SK-N-SH (cell line): ENCODE results near the gene CNOT1. TPM values are rescaled to one million over a fixed set of nuclear protein-coding genes. Genes with fewer than 3 reads are reported as not detected.

Experiments used
- CTCF ChIA-PET: fragments of 300-600, 350-600 bp; formaldehyde crosslinking; extraction: SDS; loops from one replicate; lab custom pipeline; 2021; lab: Yijun Ruan, JAX
- POLR2A ChIA-PET: fragments of 350-600 bp; sonication (Branson Sonifier 250); formaldehyde crosslinking; extraction: SDS; loops from one replicate; lab custom pipeline; 2020; ENCODE audit warnings: antibody characterized with exemption, inconsistent platforms; lab: Yijun Ruan, JAX
- DNase-seq: peaks from one replicate; pipeline ENCODE4 v3.0.0; 2012
- H2AFZ ChIP-seq: fragments of 200-600 bp; sonication (generic); 2 replicates; pipeline ENCODE4 v1.8.1; 2016; ENCODE audit warnings: antibody characterized with exemption, mild to moderate bottlenecking, low read depth
- H3F3A ChIP-seq: fragments of 200-600 bp; sonication (generic); replicated peaks from 2 replicates; pipeline ENCODE3; 2016; ENCODE audit warnings: antibody characterized with exemption, mild to moderate bottlenecking; ENCODE audit not compliant: insufficient read depth
- H3K27ac ChIP-seq, 2 experiments: fragments of 200-500 bp in 1 of 2; fragments of 200-600 bp in 1 of 2; sonication (Bioruptor generic) in 1 of 2; sonication (generic), shearing (Covaris generic) in 1 of 2; 2 replicates each; pipeline versions ENCODE4 v1.5.1 to v1.6.1; 2014 to 2016; ENCODE audit warnings: low read depth in 2 of 2, inconsistent platforms in 1 of 2, low read length in 1 of 2, mild to moderate bottlenecking in 1 of 2, mixed read lengths in 1 of 2
- H3K27me3 ChIP-seq: fragments of 200-600 bp; sonication (generic), shearing (Covaris generic); 2 replicates; pipeline ENCODE4 v1.6.1; 2016; ENCODE audit warnings: mixed run types; ENCODE audit not compliant: insufficient read depth
- H3K36me3 ChIP-seq, 2 experiments: fragments of 200-500 bp in 1 of 2; fragments of 200-600 bp in 1 of 2; sonication (Bioruptor generic) in 1 of 2; sonication (generic) in 1 of 2; replicated peaks in 1 of 2; 2 replicates each; pipeline versions ENCODE3 to v1.5.1; 2014 to 2016; ENCODE audit warnings: low read length in 1 of 2, mild to moderate bottlenecking in 1 of 2; ENCODE audit not compliant: insufficient read depth in 2 of 2, control insufficient read depth in 1 of 2
- H3K4me1 ChIP-seq, 2 experiments: fragments of 200-500 bp in 1 of 2; fragments of 200-600 bp in 1 of 2; sonication (Bioruptor generic) in 1 of 2; sonication (generic), shearing (Covaris generic) in 1 of 2; 2 replicates each; pipeline versions ENCODE4 v1.5.1 to v1.6.1; 2014 to 2016; ENCODE audit warnings: low read depth in 1 of 2, low read length in 1 of 2, mixed run types in 1 of 2; ENCODE audit not compliant: insufficient read depth in 2 of 2, control insufficient read depth in 1 of 2
- H3K4me2 ChIP-seq: fragments of 200-600 bp; sonication (generic), shearing (Covaris generic); 2 replicates; pipeline ENCODE4 v1.6.1; 2017; ENCODE audit warnings: mixed run types
- H3K4me3 ChIP-seq, 2 experiments: fragments of 200-500 bp in 1 of 2; fragments of 200-600 bp in 1 of 2; sonication (Bioruptor generic) in 1 of 2; sonication (generic), shearing (Covaris generic) in 1 of 2; 2 replicates each; pipeline versions ENCODE4 v1.5.1 to v1.8.1; 2014 to 2016; ENCODE audit warnings: low read depth in 2 of 2, inconsistent platforms in 1 of 2, low read length in 1 of 2, mild to moderate bottlenecking in 1 of 2, mixed read lengths in 1 of 2, moderate library complexity in 1 of 2
- H3K79me2 ChIP-seq: fragments of 200-600 bp; sonication (generic); 2 replicates; pipeline ENCODE4 v1.8.1; 2017; ENCODE audit warnings: mild to moderate bottlenecking; ENCODE audit not compliant: insufficient read depth
- H3K9ac ChIP-seq: fragments of 200-600 bp; sonication (generic); 2 replicates; pipeline ENCODE4 v1.6.1; 2017; ENCODE audit warnings: mixed run types
- H3K9me2 ChIP-seq: fragments of 200-600 bp; sonication (generic); 2 replicates; pipeline ENCODE4 v1.6.1; 2017; ENCODE audit warnings: mixed run types
- H3K9me3 ChIP-seq: fragments of 200-600 bp; sonication (generic); 2 replicates; pipeline ENCODE4 v1.6.1; 2017; ENCODE audit warnings: mixed run types, mild to moderate bottlenecking, moderate library complexity
- H4K20me1 ChIP-seq: fragments of 200-600 bp; sonication (generic); 2 replicates; pipeline ENCODE4 v1.6.1; 2017; ENCODE audit warnings: mild to moderate bottlenecking, mixed run types; ENCODE audit not compliant: insufficient read depth
- EP300 ChIP-seq, 2 experiments: IDR thresholded peaks; 2 replicates each; pipeline versions ENCODE4 v1.4.0 to v1.6.1; 2012; ENCODE audit warnings: borderline replicate concordance in 1 of 2, low read depth in 1 of 2, low read length in 1 of 2
- EZH2phosphoT487 ChIP-seq: fragments of 200-600 bp; sonication (generic); IDR thresholded peaks from 2 replicates; pipeline ENCODE4 v1.6.1; 2017; ENCODE audit warnings: low read depth, mixed run types, mild to moderate bottlenecking, antibody characterized with exemption, moderate library complexity, borderline replicate concordance
- FOSL2 ChIP-seq: IDR thresholded peaks from 2 replicates; pipeline ENCODE4 v1.4.0; 2012; ENCODE audit warnings: low read depth, mild to moderate bottlenecking, moderate library complexity, borderline replicate concordance
- FOXJ3 ChIP-seq: sonication (generic); formaldehyde crosslinking; IDR thresholded peaks from 2 replicates; pipeline ENCODE4 v1.5.1; 2020; ENCODE audit warnings: mild to moderate bottlenecking, missing genetic modification reagents
- GATA2 ChIP-seq: sonication (generic); formaldehyde crosslinking; IDR thresholded peaks from 2 replicates; pipeline ENCODE4 v1.5.0; 2020; ENCODE audit warnings: mild to moderate bottlenecking, missing genetic modification reagents
- MEF2A ChIP-seq: IDR thresholded peaks from 2 replicates; pipeline ENCODE4 v1.4.0; 2012; ENCODE audit warnings: low read depth, borderline replicate concordance
- NRF1 ChIP-seq: IDR thresholded peaks from 2 replicates; pipeline ENCODE4 v1.6.1; 2012; ENCODE audit warnings: low read depth, mild to moderate bottlenecking, low read length
- POLR2AphosphoS5 ChIP-seq: IDR thresholded peaks from 2 replicates; pipeline ENCODE4 v1.6.1; 2012; ENCODE audit warnings: low read depth, low read length
- RAD21 ChIP-seq: IDR thresholded peaks from 2 replicates; pipeline ENCODE4 v1.6.1; 2012; ENCODE audit warnings: mild to moderate bottlenecking, low read length
- RXRA ChIP-seq: IDR thresholded peaks from 2 replicates; pipeline ENCODE4 v1.4.0; 2012; ENCODE audit warnings: low read depth, mild to moderate bottlenecking, borderline replicate concordance
- SMC3 ChIP-seq: IDR thresholded peaks from 2 replicates; pipeline ENCODE4 v1.6.1; 2012; ENCODE audit warnings: low read depth, low read length, improper control_type of control experiment
- TEAD4 ChIP-seq: IDR thresholded peaks from 2 replicates; pipeline ENCODE4 v1.4.0; 2012; ENCODE audit warnings: mild to moderate bottlenecking, borderline replicate concordance; ENCODE audit not compliant: insufficient read depth
- WGBS: methylation state at CpG from one replicate; pipeline ENCODE4 v1.1.6; 2017; ENCODE audit warnings: low lambda C conversion rate; 5-methylcytosine and 5-hydroxymethylcytosine counted together
- polyA plus RNA-seq, 3 experiments: library from polyadenylated mRNA; depleted of rRNA; stranded (reverse); fragments of >200 nt; gene quantifications; 2 replicates each; pipeline ENCODE4 v1.2.3, GENCODE V29; 2012
- TF ChIP-seq, protein P1 (sequence below): IDR thresholded peaks from 2 replicates; pipeline ENCODE4; 2012
- TF ChIP-seq, protein P2 (sequence below): IDR thresholded peaks from 2 replicates; pipeline ENCODE4 v1.4.0; 2012; ENCODE audit warnings: low read depth
- TF ChIP-seq, protein P3 (sequence below): IDR thresholded peaks from 2 replicates; pipeline ENCODE4 v1.4.0; 2012; ENCODE audit warnings: low read depth, borderline replicate concordance
- TF ChIP-seq, protein P4 (sequence below): fragments of 150-350 bp; IDR thresholded peaks from 2 replicates; pipeline ENCODE4 v1.6.1; 2016; ENCODE audit warnings: mild to moderate bottlenecking, low read depth, low read length

CNOT1 gene
- polyA plus RNA-seq, 1 of the 3 experiments (the other 2 are of a cell fraction), result 77.8 TPM

DNA sequence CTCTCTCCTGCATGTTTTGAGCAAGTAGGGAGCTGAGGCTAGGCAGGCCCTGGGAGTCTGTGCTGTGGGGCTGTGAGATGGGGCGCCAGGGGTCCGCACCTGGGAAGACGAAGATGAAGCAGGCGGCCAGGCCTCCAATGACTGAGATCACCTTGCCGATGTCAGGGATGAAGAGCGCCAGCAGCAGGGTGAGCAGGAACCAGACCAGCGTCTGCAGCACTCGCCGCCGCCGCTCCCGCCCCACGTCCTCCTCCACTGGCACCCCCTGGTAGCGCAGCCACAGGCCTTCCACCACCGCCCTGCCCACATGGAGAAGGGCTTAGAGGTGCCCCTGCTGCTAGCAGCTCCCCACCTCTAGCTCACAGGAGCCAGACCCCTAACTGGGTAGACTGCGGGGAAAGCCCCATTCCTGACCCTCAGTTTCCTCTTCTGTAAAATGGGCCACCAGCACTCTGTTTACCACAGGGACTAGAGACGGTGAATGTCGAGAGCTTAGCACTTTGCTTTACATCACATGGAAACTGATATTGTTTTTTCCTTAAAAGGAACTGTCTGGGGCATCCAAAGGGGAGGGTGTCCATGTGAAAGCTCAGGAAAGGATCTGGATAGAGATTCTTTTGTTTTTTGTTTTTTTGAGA is 41.4 kb upstream of the CNOT1 start:
- H3K9me3 ChIP-seq, result no peaks in the 10 kb centered on the region
- no peak overlapping the region for H3K4me2 ChIP-seq
- H3K79me2 ChIP-seq, result no peaks in the 10 kb centered on the region
- no peak for DNase-seq
- no peak overlapping the region for H3K4me3 ChIP-seq
- WGBS, result 89% methylated on average over 10 of the region's 18 CpGs
- no peak overlapping the region for H2AFZ ChIP-seq
- H4K20me1 ChIP-seq, result no peaks in the 10 kb centered on the region
- no peaks in the 10 kb centered on the region for H3K4me1 ChIP-seq
- ChIA-PET CTCF (interaction anchor here (1.5 to 1.8 kb wide), 2 partner anchors 10 to 13 kb away, joined by 5 to 7 read pairs; partner anchors contain the start of gene SLC38A7), POLR2A (interaction anchor here (1.0 kb wide), 1 partner anchor 14 kb away, joined by 3 read pairs; the partner anchor contains the start of gene SLC38A7)
- no peaks in the 10 kb centered on the region for H3K9me2 ChIP-seq
- TF ChIP-seq, protein P1, sequence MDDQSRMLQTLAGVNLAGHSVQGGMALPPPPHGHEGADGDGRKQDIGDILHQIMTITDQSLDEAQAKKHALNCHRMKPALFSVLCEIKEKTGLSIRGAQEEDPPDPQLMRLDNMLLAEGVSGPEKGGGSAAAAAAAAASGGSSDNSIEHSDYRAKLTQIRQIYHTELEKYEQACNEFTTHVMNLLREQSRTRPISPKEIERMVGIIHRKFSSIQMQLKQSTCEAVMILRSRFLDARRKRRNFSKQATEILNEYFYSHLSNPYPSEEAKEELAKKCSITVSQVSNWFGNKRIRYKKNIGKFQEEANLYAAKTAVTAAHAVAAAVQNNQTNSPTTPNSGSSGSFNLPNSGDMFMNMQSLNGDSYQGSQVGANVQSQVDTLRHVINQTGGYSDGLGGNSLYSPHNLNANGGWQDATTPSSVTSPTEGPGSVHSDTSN, result no peak
- TF ChIP-seq, protein P2, sequence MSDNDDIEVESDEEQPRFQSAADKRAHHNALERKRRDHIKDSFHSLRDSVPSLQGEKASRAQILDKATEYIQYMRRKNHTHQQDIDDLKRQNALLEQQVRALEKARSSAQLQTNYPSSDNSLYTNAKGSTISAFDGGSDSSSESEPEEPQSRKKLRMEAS, result no peak
- TF ChIP-seq NRF1, result no peak
- no peaks in the 10 kb centered on the region for H3F3A ChIP-seq
- H3K9ac ChIP-seq, result no peak overlapping the region
- H3K27me3 ChIP-seq, result no peaks in the 10 kb centered on the region
- peaks cover 0 to 10% of the 10 kb centered on the region in 2 experiments for H3K36me3 ChIP-seq
- no peak overlapping the region for H3K27ac ChIP-seq

DNA sequence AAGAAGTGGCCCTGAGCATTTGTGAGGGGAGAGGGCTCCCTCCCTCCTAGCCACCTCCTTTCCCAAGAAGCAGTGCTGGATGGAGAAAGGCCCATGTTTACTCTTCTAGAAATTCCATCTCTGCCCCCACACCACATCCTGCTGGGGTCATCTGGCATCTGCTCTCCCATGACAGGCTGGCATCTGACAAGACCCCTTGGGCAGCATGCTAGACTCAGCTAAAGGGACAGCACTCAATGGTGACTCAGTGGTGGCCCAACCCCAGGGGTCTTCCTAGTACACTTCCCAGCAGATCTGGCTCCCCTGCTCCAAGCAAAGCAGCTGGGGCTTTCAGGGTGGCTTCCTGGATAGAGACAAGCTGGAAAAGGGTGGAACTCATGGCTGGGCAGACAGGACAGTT is 40.6 kb upstream of the CNOT1 start:
- H3K9me3 ChIP-seq, result no peaks in the 10 kb centered on the region
- no peak overlapping the region for H3K9ac ChIP-seq
- no peaks in the 10 kb centered on the region for H3K27me3 ChIP-seq
- CTCF ChIA-PET, result interaction anchor here (1.5 kb wide), 1 partner anchor 9 kb away, joined by 5 read pairs; no protein-coding TSS in a partner anchor
- no peaks in the 10 kb centered on the region for H3K79me2 ChIP-seq
- no peak overlapping the region for H3K4me3 ChIP-seq
- POLR2A ChIA-PET, result no interaction called here
- H4K20me1 ChIP-seq, result no peaks in the 10 kb centered on the region
- H3K9me2 ChIP-seq, result no peaks in the 10 kb centered on the region
- no peak for DNase-seq
- H3K4me2 ChIP-seq, result no peak overlapping the region
- no peak overlapping the region for H2AFZ ChIP-seq
- no peak overlapping the region for H3K27ac ChIP-seq
- peaks cover 0 to 3% of the 10 kb centered on the region in 2 experiments for H3K36me3 ChIP-seq
- no peaks in the 10 kb centered on the region for H3F3A ChIP-seq
- H3K4me1 ChIP-seq, result peaks cover 0 to 8% of the 10 kb centered on the region in 2 experiments; a peak in 1 of 4 replicates
- no peak for TF ChIP-seq EZH2phosphoT487
- no peak for TF ChIP-seq FOXJ3
- TF ChIP-seq EP300 (IDR thresholded peaks at IDR 0.05; ENCODE audit: borderline replicate concordance in 1 of 2, low read depth in 1 of 2, low read length in 1 of 2), result no peak
- TF ChIP-seq RXRA, result no peak
- TF ChIP-seq POLR2AphosphoS5, result no peak
- no peak for TF ChIP-seq MEF2A
- no peak for TF ChIP-seq RAD21
- TF ChIP-seq GATA2 (CRISPR knock-in tag), result no peak
- TF ChIP-seq FOSL2, result no peak
- TF ChIP-seq, protein P3, sequence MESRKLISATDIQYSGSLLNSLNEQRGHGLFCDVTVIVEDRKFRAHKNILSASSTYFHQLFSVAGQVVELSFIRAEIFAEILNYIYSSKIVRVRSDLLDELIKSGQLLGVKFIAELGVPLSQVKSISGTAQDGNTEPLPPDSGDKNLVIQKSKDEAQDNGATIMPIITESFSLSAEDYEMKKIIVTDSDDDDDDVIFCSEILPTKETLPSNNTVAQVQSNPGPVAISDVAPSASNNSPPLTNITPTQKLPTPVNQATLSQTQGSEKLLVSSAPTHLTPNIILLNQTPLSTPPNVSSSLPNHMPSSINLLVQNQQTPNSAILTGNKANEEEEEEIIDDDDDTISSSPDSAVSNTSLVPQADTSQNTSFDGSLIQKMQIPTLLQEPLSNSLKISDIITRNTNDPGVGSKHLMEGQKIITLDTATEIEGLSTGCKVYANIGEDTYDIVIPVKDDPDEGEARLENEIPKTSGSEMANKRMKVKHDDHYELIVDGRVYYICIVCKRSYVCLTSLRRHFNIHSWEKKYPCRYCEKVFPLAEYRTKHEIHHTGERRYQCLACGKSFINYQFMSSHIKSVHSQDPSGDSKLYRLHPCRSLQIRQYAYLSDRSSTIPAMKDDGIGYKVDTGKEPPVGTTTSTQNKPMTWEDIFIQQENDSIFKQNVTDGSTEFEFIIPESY, result no peak
- TF ChIP-seq, protein P4, sequence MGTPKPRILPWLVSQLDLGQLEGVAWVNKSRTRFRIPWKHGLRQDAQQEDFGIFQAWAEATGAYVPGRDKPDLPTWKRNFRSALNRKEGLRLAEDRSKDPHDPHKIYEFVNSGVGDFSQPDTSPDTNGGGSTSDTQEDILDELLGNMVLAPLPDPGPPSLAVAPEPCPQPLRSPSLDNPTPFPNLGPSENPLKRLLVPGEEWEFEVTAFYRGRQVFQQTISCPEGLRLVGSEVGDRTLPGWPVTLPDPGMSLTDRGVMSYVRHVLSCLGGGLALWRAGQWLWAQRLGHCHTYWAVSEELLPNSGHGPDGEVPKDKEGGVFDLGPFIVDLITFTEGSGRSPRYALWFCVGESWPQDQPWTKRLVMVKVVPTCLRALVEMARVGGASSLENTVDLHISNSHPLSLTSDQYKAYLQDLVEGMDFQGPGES, result no peak
- TF ChIP-seq SMC3, result no peak
- TF ChIP-seq TEAD4, result no peak
- TF ChIP-seq, all 33 proteins: peak for 0
